NCI-H2227 (cell line): ENCODE data around the gene KIF3B.
"Not testable (repeated sequence)": the region's sequence is repeated elsewhere in the genome, so short reads cannot be mapped to it uniquely, and the experiment has no call there.

ENCODE experiments used
- DNase-seq: peaks from one replicate; lab custom pipeline; 2025; ENCODE audit not compliant: unreplicated experiment; lab: John Stamatoyannopoulos, UW

The KIF3B gene

DNA sequence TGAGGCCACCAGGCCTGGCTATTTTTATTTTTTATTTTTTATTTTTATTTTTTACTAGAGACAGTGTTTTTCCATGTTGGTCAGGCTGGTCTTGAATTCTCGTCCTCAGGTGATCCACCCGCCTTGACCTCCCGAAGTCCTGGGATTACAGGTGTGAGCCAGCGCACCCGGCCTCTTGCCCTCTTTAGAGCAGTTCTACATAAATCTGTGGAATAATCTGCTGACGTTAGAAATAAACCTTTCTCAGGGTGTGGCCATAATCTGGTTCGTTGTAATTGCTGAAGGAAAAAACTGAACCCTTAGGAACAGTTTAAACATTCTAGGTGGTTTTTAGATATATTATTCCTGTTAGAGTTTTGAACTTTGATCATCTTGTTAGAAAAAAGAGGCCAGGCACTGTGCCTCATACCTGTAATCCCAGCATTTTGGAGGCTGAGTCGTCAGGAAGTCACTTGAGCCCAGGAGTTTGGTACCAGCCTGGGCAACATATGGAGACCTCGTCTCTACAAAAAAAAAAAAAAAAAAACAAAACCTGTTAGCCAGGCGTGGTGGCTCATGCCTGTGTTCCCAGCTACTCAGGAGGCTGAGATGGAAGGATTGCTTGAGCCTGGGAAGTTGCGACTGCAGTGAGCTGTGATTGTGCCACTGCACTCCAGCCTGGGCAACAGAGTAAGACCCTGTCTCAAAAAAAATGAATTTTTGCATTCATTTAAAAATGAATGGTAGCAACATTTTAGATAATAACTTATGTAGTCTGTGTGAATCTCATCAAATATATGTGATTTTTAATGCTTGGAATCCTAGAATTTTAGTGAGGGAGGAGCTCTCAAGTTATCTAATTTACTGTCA lies 104.9 kb downstream of the KIF3B start:
- DNase-seq, result no peak

DNA sequence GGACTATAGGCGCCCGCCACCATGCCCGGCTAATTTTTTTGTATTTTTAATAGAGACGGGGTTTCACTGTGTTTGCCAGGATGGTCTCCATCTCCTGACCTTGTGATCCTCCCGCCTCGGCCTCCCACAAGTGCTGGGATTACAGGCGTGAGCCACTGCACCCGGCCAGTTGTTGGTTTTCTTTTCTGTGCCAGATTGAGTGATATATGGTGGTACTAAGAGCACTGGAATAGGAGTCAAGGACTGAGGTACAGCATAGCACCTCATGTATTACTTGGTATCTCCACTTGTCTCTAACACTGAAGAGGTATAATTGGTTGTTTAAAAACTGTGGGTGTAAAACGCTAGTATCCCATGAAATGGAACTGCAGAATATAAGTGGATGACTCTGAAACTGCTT lies 106.0 kb downstream of the KIF3B start:
- not testable (repeated sequence) for DNase-seq
